Myocyte (in vitro differentiated cells): ENCODE results near the gene CERK. TPM values are rescaled to one million over a fixed set of nuclear protein-coding genes. Genes with fewer than 3 reads are reported as not detected.
A peak's percentile ranks its signal among the peaks of the same experiment; 100 is the strongest.

Experiments used
- DNase-seq: peaks from one replicate; pipeline ENCODE4 v3.0.0-alpha.2; 2012; ENCODE audit warnings: low read depth
- total RNA-seq: library from RNA; depleted of rRNA; stranded (reverse); fragments of >200 nt; gene quantifications from 2 replicates; pipeline ENCODE4 v1.2.3, GENCODE V29; 2014

CERK gene
- total RNA-seq, 1 donor from 2014 or later, result 32.9 TPM

DNA sequence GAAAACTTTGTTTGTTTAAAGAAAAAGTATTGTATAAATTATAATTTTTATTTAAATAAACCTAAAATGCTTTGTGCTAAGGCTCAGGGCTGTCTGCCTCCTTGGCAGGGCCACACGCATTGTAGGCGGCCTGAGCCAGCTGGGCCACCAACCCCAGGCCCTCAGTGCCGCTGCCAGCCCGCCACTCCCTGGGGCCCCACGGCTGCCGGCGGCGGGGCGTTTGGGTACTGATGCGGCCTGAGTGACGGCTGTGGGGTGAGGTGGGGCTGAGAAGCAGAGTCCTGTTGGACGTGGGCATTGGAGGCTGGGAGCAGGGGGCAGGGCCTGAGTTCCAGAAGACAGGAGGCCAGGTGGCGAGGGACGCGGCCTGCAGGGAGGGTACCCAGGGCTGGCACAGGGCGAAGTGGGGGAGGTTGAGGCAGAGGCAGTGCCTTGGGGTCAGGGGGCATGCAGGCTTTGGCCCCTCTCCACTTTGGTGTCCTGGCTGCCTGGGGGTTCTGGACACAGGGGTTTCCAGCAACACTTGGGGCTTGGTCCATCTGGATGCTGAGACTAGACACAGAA, 58.3 kb downstream of the CERK start:
- no peak for DNase-seq

DNA sequence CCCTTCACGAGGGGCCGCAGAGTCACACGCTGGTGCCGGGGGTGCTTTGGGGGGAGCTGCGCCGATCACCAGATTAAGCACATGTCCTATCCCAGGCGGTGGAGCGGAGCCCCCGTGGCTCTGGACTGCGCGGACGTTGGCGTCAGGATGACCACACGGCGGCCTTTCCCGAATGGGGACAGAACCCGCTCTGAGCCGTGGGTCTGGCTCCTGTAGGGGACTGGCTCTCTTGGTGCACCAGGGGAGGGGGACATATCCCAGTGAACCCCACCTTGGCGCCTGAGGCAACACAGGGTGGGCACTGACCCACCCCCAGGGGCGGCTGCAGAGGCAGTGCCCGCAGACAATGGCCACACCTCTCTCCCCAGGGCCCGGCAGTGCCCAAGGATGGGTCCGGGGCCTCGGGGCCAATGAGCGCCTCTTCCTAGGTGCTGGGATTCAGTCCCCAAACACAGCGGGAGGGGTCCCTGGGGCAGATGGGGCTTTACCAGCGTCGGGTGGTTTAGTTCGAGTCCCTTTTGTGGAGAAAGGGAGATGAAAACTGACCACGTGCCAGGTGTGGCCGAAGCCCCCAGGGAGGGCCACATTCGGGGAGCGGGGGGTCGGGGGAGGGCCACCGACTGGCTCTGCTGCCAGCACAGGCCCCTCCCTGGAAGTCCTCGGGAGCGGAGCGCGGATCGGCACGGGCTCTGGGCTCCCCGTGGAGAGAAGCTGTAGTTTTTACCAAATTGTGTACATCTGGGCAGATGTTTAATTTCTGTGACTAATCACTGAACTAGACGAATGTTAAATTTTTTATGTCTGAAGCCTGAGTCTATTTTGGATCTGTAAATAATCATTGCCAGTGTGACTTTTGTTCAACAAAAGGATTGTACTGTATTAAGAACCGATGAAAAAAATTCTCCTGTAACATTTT, 59.0 kb downstream of the CERK start:
- DNase-seq, result no peak

DNA sequence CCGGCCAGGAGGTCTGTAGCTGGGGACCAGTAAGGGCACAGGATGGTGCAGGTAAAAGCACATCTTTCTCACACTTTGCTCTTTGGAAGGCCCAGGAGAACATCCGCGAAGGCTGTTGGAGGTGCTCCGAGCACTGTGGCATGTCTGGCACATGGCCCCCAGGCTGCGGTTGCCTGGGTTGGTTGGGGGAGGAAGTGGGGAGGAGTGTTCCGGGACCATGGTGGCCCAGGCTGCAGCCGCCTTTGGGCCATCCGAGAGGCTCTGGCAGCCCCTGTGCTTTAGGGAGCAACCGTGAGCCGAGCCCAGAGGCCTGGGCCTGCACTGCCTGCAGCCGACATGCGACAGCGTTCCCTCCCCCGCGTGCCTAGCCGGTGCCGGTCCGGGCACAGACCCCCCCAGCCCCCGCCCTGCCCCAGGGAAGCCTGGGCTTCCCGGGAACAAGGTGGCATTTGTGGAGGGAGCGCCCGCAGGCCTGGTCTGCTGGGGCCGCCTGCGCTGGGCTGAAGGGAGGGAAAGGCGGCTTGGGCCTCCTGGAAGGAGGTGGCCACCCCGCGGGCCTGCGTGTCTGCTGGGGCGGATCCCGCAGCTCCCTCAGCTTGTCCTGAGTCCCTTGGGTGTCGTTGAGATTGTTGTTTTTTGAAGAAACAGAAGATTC, 59.9 kb downstream of the CERK start:
- no peak for DNase-seq

DNA sequence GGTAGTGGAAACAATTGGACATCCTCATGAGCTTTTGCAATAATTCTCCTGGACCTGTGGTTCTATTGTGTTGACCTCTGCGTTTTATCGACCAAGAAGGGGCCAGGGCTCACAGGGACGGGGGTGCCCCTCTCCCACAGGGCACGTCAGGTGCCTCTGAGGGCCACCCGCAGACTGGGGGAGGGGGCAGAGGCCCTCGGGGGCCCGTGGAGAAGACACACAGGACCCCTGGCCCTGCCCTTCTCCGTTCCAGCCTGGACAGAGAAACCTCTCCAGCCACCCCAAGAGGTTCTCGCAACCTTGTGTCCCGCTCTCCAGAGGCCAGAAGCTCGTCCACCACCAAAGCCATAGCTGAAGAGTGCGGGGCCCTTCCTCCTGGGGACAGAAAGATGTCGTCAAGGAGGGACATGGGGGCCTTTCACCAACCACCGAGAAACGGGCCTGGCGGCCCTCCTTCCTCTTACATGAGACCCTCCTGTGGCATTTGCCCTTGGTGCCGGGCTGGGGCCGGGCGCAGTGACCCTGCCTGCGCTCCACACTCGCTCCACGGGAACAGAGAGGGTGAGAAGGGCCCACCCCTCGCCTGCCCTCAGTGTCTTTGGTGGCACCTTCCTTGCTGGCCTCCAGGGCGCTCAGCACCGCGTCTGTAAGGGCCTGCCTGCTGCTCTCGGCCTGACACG, 60.6 kb downstream of the CERK start:
- no peak for DNase-seq

DNA sequence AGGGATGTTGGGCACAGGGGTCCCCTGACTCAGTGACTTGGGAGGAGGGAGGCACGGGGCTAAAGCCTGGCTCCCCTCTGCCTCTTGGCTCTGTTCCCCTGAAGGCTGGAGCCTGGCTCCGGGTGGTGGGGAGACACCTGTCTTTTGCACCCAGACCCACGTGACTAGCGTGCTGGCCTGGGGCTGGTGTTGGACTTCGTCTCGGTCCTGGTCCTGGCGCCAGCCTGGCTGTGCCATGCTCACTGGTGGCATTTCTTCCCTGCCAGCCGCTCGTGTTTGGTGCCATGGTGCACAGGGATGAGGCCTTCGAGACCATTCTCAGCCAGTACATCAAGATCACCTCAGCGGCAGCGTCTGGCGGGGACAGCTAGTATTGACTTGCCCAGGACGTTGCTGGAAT, 61.2 kb downstream of the CERK start:
- no peak for DNase-seq

DNA sequence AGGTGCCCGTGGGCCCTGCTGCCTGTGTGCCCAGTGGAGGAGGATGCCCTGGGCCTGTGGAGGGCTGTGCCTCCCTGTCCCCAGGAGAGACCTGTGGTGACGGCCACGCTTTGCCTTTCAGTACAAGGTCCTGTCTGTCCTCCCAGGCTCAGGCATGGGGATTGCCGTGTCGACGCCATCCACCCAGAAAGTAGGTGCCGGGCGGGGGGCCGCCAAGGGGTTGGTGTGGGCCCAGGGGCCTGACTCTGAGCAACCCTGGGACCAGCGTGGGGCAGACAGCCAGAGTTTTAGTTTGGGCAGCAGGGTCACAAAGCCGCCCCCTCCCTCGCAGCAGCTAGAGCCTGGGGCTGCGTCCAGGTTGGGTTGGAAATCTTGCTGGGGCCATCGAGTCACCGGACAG, 61.6 kb downstream of the CERK start:
- DNase-seq, result no peak

DNA sequence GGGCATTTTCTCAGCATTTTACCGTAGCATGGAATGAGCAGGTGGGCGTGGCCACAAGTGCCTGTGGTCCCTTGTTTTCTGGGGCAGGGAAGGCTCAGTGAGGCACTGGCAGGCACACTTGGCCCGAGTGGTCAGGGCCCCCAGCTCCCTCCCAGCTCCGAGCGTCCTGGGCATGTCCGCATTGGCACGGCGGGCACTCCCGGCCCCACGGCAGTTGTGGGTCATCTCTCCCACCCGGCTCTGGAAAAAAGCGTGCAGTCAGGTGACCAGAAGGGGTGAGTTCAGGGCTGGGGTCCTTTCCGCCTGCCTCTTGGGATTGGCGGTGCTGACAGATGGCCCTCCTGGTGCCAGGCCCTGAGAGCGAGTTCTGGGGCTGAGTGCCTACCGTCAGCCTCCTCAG, 62.1 kb downstream of the CERK start:
- DNase-seq, result no peak

DNA sequence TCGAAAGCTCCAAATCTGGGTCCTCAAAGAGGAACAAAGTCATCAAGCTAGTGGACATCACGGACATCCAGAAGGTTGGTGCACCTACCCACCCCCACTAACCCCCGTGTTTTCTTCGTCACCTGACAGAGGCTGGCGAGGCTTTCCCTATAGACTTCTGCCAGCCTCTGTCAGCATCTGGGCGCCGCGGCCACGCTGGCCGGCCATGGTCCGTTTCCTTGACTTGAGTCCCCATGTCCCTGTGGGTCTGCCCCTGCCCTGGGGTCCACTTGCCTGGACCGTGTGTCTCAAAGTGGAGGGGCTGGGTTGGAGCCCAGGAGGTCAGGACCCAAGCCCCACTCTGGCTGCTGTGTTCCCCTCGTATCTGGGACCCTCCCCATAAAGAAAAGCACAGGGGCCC, 62.6 kb downstream of the CERK start:
- no peak for DNase-seq

DNA sequence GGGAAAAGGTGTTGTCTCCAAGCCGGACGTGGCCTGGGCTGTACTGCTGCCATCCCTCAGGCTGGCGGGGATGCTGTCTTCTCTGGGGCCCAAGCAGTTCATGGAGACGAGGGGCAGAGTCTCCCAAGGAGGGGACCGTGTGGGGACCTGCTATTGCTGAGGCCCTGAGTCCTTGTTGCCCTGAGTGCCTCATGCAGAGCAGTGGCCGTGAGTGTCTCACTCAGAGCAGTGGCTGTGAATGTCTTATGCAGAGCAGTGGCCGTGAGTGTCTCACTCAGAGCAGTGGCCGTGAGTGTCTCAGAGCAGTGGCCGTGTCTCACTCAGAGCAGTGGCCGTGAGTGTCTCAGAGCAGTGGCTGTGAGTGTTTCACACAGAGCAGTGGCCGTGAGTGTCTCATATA, 63.1 kb downstream of the CERK start:
- no peak for DNase-seq

DNA sequence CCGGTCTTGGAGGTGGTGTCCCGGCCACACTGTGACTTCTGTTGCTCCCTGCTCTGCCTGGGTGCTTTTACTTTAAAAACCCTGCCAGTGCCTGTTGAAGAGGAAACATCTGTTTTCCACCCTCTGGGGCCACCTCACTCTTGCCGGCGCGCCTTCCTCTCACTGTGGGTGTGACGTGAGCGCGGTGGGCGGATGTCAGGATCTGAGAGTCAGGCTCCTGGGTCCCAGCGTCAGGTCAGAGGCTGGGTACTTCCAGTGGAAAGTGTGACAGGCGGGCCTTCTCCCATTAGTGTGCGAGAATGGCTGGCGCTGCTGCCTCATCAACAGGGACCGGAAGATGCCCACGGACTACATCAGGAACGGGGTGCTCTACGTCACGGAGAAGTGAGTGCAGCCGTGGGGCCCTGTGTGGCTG, 63.7 kb downstream of the CERK start:
- no peak for DNase-seq

DNA sequence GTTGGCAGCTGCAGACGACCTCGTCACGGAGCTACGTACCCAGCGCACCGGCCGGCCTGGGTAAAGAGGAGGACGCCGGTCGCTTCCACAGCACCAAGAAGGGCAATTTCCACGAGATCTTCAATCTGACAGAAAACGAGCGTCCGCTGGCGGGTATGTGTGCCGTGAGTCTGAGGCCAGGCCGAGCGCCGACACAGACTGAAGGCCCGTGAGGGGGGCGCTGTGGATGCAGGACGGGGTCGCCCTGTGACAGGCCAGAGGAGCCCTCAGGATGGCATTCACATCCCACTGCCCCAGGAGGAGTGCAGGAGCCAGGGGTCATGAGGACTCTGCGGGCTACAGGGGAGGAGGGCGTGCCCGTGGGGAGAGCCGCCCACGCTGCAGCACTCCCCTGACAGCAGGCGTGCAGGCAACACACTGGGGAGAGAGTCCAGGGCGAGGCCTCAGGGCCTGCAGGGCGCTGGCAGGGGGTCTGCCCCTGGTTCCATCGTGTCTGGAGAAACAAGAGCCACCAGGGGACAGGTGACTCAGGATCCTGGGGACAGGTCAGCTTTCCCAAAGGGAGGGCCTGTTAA, 64.3 kb downstream of the CERK start:
- no peak for DNase-seq

DNA sequence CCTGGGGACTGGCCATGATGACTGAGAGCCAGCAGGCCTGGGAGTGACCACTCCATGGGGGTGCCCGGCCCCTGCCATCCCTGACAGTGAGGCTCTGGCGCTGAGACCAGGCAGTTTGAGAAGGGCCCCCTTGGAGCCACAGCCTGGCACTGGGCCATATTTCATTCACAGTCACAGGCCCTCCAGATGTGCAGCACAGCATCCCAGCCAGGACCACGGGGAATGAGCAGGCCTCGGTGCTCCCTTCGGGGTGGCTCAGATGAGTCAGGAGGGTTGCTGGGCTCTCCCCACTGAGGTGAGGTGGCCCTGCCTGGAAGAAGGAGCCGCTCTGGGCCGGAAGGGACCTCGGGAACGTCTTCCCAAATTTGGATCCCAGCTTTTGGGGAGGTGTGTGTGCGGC, 64.8 kb downstream of the CERK start:
- no peak for DNase-seq

DNA sequence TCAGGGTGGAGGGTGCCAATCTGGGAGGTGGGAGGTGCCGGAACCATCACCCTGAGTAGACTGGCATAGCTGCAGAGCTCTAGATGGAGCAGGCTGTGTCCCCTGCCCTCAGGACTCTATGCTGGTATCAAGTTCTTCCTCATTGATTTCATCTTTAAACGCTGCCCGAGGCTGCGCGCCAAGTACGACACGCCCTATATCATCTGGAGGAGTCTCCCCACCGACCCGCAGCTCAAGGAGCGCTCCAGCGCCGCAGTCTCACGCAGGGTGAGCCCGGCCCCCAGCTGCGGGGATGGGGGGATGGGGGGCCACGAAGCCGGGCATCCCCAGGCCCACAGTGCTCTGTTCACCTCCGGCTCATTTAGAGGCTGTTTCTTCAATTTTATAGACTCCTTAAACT, 65.3 kb downstream of the CERK start:
- no peak for DNase-seq

DNA sequence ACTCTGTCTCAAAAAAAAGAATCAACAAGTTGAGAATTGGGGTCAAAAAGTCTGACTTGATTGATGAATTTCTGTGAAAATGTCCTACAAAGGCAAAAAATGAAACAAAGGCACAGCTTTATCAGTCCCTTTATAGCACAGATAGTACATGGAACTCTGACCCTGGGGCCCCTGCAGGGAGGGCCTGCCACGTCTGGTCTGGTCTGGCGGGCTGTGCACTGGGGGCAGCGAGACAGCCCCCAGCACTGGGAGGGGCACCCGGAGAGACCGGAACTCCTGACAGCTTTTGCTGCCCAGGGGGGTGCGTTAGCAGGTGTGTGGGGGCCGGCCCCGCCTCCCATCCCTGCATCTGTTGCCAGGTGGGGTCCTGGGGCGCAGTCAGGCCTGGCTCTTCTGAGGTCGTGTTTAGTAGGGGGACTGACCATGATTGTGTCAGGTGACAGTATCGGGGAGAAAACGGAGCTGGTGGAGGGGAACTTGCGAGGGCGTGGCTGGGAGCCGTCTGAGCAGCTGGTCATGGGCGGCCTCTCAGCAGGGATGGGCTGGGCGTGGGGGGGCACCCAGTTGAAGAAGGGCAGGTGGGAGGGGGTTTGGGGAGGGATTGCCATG, 66.1 kb downstream of the CERK start:
- peak; percentile 18 for DNase-seq

DNA sequence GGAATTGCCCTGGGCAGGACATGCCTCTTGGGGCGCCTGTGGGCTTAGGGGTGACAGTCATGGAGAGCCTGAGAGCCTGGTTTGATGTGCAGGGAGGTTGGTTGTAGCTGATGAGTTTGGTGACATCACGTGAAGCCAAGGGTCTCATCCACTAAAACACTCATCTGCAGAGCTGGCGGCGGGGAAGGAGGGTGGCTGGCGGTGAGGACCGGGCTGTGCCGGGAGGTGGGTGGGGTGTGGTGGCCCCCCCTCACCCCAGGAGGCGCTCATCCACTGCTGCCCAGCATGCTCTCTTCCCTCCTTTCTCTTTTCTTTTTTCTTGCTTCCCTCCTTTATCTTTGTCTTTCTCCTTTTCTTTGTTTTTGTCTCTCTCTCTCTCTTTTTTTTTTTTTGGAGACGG, 68.9 kb downstream of the CERK start:
- DNase-seq, result no peak

DNA sequence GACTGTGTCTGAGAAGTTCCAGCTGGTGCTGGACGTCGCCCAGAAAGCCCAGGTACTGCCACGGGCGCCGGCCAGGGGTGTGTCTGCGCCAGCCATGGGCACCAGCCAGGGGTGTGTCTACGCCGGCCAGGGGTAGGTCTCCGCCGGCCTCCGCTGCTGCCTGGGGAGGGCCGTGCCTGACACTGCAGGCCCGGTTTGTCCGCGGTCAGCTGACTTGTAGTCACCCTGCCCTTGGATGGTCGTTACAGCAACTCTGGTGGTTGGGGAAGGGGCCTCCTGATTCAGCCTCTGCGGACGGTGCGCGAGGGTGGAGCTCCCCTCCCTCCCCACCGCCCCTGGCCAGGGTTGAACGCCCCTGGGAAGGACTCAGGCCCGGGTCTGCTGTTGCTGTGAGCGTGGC, 69.9 kb downstream of the CERK start:
- no peak for DNase-seq

DNA sequence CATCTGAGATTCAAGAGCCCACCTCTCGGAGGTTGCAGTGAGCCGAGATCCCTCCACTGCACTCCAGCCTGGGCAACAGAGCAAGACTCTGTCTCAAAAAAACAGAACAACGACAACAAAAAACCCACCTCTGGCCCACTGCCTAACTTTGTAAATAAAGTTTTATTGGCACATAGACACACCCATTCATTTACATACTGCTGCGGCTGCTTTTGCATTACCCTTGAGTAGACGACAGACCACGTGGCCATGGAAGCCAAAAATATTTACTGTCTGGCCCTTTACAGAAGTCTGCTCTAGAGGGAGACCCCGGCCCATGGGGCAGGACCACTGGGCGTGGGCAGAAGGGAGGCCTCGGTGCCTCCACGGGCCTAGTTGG, 70.8 kb downstream of the CERK start:
- no peak for DNase-seq

DNA sequence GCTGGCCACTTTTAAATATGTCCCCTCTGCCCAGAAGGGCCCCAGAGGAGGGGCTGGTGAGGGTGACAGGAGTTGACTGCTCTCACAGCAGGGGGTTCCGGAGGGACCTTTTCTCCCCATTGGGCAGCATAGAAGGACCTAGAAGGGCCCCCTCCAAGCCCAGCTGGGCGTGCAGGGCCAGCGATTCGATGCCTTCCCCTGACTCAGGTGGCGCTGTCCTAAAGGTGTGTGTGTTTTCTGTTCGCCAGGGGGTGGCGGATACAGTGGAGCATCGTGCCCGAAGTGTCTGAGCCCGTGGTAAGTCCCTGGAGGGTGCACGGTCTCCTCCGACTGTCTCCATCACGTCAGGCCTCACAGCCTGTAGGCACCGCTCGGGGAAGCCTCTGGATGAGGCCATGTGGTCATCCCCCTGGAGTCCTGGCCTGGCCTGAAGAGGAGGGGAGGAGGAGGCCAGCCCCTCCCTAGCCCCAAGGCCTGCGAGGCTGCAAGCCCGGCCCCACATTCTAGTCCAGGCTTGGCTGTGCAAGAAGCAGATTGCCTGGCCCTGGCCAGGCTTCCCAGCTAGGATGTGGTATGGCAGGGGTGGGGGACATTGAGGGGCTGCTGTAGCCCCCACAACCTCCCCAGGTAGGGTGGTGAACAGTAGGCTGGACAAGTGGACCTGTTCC, 71.3 kb downstream of the CERK start:
- no peak for DNase-seq

DNA sequence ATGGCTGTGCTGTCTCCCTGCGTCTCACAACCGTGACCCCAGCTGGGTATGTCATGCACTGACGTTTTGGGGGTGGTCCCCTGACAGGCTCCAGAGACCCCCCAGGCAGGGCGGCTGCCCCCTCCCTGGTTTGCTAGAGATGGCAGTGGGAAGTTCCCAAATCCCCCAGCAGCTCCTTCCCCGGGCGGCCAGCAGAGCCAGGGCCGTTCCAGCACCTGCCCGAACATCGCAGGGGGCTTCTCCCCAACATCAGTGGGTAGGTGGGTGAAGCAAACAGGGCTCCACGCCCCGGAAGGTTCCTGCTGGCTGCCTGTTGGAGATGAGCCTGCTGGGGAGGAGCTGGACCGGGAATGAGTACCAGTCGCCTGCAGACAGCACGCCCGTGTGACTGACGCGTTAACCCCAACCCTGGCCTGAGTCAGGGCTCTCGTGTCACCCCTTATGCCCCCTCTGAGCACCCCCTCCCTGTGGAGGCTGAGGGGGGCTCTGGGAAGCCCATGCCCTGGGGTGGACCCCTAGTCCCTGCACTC, 72.2 kb downstream of the CERK start:
- DNase-seq, result no peak

DNA sequence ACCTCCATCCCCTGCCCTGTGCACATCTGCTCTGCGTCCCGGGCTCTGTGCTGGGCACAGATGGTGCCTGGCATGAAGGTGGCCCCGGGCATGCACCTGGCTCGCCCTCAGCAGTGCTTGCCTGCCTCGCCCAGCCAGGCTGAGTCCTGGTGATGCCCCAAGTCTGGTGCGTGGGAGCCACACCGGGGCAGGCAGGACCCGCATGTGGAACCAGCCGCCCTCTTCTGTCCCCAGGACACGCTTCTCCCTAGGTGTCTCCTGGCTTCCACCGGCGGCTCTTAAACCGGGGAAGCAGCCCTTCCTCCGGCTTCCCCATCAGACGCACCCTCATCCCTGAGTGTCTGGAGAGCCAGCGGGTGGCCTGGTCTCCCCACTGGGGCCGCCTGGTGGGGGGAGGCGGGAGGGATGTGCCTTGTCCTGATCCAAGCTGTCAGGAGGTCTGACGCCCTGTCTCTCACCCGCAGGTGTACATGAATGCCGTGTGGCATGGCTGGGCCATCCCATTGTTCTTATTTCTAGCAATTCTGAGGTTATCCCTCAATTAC, 72.8 kb downstream of the CERK start:
- no peak for DNase-seq
